Transverse colon (tissue), 4 donors: Measurements from ENCODE around the gene SHB.

ENCODE experiments used
- EP300 ChIP-seq: sonication (generic); formaldehyde crosslinking; IDR thresholded peaks from one replicate; pipeline ENCODE4 v1.6.1; 2017; ENCODE audit warnings: antibody characterized with exemption, low read depth
- POLR2A ChIP-seq: fragments of 450-650 bp; IDR thresholded peaks from one replicate; pipeline ENCODE4 v1.6.1; 2016; ENCODE audit warnings: antibody characterized with exemption, mild to moderate bottlenecking, moderate library complexity
- POLR2AphosphoS5 ChIP-seq, 3 donors: sonication (generic); formaldehyde crosslinking; IDR thresholded peaks; one replicate each; pipeline ENCODE4 v1.6.1; 2016; ENCODE audit warnings: antibody characterized with exemption in 3 of 3
- TF ChIP-seq, protein P1 (sequence below), 5 experiments: fragments of 200-600 bp in 3 of 5; fragments of 450-650 bp in 2 of 5; sonication (generic) in 3 of 5; IDR thresholded peaks; 1 replicate in 2 of 5; 2 replicates in 3 of 5; pipeline ENCODE4 v1.5.1; 2016 to 2017; ENCODE audit warnings: antibody characterized with exemption in 5 of 5, inconsistent platforms in 3 of 5, mild to moderate bottlenecking in 2 of 5, moderate library complexity in 1 of 5

DNA sequence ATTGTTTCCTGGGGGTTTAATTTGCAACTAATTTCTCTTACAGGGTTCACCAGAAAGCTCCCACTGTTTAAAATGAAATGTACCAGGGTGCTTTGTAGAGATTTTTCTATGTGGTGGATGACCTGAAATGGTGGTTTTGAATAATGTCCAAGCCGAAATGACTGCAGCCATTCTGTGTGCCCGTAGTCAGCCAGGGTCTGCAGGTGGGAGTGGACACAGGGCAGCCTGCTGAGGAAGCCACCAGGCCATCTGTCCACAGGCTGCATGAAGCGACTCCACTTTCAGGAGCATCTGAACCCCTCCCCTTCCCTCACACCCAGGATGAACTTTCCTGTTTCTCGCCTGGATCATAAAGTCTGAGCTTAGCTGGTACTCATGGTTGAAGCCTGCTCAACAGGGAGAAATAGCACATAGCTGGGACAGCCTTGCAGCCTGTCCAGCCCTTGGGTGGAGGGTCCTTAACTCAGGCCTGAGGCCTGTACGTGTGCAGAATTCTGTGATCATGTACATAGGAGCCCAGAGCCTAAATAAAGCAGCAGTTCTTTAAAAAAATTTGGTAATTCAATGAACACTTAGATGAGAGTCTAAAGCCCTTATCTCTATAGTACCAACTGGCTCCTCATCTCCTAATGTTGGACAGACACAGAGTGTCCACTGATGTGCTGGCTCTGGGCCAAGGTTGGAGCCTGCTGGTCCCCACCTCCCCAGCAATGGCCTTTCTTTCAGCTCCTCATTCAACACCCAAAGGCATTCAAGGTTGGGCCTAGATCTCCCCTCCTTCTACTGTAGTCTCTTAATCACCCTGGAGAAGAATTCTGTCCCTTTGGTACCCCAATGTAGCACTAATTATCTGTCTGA, 72.8 kb downstream of the SHB start:
- TF ChIP-seq, protein P1, sequence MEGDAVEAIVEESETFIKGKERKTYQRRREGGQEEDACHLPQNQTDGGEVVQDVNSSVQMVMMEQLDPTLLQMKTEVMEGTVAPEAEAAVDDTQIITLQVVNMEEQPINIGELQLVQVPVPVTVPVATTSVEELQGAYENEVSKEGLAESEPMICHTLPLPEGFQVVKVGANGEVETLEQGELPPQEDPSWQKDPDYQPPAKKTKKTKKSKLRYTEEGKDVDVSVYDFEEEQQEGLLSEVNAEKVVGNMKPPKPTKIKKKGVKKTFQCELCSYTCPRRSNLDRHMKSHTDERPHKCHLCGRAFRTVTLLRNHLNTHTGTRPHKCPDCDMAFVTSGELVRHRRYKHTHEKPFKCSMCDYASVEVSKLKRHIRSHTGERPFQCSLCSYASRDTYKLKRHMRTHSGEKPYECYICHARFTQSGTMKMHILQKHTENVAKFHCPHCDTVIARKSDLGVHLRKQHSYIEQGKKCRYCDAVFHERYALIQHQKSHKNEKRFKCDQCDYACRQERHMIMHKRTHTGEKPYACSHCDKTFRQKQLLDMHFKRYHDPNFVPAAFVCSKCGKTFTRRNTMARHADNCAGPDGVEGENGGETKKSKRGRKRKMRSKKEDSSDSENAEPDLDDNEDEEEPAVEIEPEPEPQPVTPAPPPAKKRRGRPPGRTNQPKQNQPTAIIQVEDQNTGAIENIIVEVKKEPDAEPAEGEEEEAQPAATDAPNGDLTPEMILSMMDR (IDR thresholded peaks at IDR 0.05) = no peak
- TF ChIP-seq POLR2AphosphoS5 (IDR thresholded peaks at IDR 0.05) (no peak), POLR2A (no peak), EP300 (no peak)
